ENCODE data around the gene ALK.

The ALK gene

DNA sequence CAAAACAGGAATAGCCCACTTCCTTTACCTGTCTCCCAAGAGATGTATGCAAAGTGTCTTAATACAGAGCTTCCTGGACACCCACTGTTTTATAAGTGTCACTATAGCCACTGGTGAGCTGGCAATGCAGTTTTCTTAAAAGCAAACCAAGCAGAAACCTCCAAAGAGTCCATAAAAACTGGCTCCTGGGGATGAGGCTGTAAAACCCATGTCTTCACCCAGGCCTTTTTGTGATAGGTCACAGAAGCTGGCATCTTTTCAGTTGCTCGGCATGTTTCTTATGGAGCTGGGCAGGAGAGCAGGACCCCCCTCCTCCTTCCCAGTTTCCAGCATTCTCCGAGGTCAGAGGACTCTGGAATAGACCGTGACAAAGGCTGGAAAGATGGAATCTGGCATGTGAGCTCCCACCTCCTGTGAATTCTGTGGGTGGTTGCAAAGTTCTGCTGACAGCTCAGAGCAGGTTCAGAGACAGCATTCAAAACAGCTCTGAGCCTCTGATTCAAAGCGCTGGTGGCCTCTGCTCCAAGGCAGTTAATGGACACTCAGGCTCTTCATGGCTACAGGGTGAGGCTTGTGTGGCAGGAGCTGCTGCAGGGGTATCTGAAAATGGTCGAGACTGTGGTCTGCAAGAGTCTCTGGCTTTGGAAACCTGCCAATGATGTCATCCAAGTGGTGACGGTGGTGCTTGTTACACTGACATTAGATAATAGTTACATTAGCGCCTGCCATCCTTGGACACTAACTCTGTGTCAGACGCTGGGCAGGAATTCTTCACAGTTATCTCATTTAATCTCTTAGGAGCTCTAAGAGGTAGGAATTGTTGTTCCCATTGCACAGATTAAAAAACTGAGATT, 522.8 kb downstream of the ALK start:
- DNase-seq (ENCODE audit: low read depth) = no peak

DNA sequence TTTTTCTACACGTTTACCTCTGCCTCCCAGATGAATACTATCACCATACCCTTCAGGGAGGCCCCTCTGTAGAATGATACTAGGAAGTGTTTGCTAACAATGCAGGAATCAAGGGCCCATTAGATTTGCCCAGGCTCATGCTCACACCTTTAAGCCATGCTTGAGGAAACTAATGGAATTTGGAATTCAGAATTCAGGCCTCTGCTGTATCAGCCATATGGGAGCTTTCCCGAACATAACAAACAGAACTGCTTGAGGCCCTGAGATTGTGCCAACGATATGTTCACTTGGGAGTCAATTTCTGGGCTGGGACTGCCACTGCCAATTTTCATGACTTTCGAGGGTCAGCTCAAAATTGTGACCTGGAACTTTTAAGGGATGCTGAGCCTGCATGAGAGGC, 523.7 kb downstream of the ALK start:
- no peak for DNase-seq (ENCODE audit: low read depth)

DNA sequence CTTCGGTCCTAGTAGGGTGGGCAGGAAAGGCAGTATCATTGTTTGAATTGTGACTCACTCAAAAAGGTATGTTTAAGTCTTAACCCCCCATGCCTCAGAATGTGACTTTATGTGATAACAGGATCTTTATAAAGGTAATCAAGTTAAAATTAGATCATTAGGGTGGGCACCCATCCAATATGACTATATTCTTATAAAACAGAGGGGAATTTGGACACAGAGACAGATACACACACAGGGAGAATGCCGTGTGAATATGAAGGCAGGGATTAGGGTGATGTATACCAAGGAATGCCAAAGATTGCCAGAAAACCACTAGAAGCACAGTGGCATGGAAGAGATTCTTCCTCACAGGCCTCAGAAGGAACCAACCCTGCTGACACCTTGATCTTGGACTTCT, 524.3 kb downstream of the ALK start:
- no peak for DNase-seq (ENCODE audit: low read depth)

DNA sequence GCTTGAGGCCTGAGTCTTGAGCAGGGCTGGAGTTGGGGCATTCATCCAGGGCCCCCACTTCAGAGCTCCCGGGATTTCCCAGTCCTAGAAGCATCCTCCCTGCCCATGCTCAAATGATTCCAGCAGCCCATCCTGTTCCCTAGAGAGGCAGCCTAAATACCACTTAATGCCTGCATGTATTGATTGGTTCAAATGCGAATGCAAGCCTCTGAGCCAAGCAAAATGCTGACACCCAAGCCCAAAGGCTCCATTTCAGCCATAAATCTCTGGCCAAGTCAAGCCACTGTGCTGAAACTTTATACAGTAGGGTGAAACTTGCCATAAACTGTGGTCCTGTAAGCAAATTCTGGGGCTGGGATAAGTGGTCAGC, 526.4 kb downstream of the ALK start:
- no peak for DNase-seq (ENCODE audit: low read depth)

DNA sequence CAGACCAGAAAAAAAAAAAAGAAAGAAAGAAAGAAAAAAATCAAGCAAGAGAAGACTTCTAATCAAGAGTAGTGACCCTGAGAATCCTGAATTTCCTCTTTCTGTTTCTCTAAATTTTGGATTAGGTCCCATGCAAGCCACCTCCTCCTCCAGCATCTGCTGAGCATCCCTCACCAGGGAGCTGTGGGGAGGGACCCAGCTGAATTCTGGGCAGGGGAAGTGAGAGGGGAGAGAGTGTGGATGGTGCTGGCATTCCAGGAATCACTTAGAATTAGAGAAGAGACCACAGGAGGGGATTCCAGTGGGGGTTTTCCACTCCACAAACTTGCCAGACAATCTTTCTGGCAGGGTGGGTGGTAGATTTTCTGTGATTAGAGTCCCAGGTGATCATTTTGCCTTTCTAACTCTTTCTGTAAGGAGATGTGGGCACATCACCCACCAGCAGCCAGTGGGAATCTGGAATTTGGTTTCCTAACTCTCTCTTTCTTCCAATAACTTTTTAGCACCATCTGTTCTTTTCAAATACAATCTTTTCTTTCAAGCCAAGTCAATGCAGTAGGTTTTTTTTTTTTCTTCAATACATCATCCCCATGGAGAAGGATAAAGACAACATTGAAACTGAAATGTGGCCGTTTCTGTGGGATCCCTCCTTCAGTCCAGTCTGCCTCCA, 526.9 kb downstream of the ALK start:
- DNase-seq (ENCODE audit: low read depth) = no peak

DNA sequence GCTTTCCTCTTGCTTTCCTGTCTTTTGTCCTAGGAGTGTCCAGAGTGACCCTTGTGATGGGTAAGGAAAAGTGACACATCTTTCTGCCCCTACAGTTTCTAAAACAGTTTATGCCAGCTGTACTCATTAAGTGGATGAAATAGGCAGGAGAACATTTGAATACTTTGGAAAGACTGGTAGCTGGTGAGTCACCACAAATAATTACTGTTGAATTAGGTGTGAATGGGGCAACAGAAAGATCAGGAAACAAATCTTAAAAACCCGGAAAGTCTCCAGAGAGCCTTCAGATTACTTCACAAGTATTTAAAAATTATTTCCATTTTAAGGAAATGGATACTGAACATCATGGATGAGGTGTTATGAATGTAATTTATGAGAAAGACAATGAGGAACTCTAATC, 527.7 kb downstream of the ALK start:
- no peak for DNase-seq (ENCODE audit: low read depth)

DNA sequence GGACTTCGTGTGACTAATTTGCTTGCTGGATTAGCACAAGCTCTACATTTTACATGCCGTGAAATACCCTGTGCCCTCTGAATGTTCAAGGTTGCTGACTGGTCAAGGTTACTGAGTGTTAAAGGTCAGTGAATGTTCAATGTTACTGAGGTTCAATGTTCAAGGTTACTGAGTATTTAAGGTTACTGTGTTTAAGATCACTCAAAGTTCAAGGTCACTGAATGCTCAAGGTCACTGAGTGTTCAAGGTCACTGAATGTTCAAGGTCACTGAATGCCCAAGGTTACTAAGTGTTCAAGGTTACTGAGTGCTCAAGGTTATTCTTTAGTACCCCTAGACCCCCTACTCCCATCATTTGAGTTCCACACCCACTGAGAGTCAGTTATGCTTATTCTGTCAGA, 528.6 kb downstream of the ALK start:
- DNase-seq (ENCODE audit: low read depth) = no peak

DNA sequence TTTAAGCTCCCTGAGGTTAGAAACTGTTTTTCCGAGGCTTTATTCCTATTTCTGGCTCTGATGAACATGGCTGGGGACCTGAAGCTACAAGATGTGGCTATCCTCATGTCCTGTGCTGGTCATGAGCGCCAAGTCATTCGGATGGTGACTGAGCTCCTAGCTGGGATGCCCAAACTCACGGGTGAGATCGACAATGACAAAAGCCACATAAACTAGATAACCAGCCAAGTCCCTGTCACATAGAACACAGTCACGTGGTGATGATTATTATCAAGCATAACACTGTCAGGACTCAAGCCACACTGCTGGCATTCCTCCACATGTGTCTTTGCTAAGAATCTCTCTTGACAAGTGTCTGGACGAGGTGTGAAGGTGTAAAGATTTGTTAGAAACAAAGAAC, 531.2 kb downstream of the ALK start:
- DNase-seq (ENCODE audit: low read depth) = no peak

DNA sequence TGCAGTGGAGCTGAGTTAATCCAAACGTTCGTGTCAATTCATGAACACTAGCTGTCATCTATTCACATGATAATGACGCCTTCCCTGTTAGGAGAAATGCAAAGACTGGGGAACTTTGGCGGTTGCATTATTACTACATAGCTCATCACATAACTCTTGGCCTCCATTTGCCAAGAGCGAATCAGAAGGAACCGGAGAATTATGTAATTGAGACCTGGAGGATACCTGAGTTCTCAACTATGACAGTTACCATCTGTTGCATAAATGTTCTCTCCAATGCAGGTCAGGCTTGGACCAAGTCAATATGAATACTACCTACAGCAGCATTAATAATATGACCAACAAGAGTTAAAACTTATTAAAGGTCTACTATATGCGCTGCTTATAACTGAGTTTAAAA, 531.7 kb downstream of the ALK start:
- DNase-seq (ENCODE audit: low read depth) = no peak

DNA sequence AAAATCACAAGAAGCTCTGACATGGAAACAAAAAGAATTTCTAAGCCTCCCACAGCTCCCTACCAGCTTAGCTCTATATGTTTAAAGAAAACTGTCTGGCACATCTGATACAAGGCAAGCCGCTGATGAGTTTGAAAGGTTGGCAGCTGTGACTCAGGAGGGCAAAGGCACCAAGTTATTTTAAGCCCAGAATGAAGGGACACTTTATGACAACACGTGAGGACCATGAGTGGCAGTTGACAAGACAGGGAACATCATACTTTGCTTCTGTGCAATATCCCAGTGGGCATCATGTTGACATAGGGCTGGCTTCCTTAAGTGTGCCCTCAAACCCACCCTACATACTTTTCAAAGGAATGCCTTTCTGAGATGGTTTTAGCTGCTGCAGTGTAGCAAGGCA, 533.3 kb downstream of the ALK start:
- DNase-seq (ENCODE audit: low read depth) = no peak

DNA sequence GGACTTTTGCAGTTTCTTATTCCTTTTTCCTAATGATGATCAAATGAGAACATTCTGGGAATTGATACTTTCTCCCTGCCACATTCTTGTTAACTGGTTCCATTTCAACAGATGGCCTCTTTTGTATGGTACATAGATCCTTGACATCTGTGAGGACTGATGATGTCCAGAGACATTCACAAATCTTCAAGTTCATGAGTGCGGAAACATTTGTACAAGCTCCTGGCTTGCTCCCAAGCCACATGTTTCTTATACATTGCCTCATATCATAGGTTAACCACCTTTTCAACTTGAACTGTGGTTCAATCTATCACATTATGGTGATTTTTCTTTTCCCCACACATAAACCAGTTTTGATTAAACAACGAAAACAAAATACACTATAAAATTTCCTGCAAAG, 538.9 kb downstream of the ALK start:
- DNase-seq (ENCODE audit: low read depth) = no peak

DNA sequence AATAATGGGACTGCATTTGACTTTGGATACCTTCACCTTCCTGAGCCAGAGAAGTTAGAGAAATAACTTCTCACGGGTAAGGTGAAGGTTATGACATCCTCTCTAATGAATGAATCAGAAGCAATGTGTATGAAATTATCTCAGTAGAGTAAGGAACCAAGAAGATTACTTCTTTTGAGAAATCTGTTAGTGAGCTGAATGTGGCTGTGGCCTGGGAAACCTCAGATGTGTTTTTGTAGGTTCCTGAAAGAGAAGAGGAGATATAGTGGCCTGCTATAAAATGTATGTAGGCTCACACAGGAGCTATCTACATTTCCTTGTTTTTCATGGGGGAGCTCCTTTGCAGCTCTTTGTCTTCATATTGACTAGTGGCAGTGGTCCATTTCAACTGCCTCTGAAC, 543.6 kb downstream of the ALK start:
- no peak for DNase-seq (ENCODE audit: low read depth)

DNA sequence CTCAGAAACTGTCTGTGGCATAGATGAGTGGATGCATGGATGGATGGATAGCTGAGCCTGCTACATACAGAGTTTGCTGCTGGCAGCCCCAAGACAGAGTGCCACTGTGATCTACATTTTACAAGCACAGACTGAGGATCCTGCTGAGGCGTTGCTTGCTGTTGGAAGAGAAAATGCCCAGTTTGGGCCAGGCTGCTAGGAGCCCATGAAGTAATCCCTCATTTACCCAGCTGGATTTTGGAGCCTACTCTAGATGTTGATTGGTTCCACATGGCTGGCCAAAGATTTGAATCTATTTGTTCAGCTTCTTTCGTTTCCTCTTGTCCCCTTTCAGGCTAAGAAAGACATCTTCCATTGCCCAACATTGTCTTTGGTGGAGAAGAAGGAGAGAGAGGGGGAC, 544.8 kb downstream of the ALK start:
- DNase-seq (ENCODE audit: low read depth) = no peak

DNA sequence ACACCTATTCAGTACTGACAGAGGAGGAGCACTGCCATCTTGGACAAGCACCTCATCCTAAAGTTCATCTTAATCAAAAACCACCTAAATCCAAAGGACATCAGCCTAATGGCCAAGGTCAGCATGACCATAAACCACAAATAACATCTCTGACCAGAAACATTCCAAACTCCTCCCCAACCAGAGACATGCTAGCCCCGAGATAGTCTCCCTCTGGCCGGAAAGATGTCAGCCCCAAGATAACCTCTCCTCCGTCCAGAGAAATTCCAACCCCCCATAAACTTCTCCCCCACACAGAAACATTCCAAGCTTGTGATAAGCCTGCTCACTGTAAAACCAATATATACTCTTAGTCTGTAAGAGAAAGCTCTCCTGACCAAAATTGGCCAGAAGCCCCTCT, 545.5 kb downstream of the ALK start:
- DNase-seq (ENCODE audit: low read depth) = no peak

DNA sequence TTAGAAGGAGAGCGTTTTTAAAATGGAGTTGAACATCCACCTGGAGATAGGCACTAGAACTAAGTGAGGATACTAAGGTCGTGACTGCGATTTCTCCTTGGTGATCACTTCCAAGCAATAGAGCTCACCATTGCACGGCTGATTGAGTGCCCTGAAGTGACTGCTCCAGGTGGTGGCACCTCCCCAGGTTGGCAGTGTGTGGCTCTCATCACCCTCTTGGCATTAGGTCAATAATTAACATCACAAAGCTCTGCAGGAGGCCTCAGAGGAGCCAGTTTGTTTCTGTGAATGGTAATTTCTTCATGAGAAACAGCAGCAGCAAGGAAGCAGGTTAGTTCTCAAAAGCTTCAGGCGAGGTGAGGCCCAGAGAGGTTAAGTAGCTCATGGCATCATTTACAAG, 546.6 kb downstream of the ALK start:
- no peak for DNase-seq (ENCODE audit: low read depth)

DNA sequence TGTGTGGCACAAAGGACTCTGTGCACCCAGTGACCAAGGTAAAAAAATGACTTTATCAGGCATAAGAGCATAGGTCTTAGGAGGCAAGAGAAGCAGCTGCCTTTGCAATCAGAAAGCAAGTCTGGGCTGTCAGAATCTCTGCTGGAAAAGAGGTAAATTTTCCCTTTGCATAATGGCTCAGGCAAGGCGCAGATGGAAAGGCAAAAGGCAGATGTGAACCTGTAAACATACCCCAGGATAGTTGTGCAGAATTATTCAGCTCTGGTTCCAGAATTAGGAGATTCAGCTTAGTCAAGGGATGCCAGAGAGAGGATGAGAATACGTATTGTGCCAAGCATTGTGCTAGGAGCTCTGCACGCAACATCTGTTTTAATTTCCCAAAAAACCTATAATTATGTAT, 547.5 kb downstream of the ALK start:
- no peak for DNase-seq (ENCODE audit: low read depth)

DNA sequence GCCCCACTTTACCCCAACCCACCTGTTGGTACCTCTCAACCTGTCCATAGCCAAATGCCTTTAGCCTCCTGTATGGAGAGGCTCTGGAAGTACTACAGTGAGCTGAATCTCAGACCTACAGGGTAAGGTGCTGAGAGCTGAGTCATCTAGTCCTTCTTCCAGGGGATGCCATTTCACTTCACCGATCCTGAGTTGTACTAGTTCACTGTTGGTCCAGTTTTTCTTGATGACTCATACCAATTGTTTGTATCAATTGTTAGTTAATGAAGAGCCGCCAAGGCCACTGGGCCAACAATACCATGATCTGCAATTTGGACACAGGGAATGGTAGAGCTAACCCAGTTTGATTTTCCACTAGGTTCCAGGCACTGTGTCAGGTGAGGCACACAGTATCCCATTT, 549.2 kb downstream of the ALK start:
- DNase-seq (ENCODE audit: low read depth) = no peak

DNA sequence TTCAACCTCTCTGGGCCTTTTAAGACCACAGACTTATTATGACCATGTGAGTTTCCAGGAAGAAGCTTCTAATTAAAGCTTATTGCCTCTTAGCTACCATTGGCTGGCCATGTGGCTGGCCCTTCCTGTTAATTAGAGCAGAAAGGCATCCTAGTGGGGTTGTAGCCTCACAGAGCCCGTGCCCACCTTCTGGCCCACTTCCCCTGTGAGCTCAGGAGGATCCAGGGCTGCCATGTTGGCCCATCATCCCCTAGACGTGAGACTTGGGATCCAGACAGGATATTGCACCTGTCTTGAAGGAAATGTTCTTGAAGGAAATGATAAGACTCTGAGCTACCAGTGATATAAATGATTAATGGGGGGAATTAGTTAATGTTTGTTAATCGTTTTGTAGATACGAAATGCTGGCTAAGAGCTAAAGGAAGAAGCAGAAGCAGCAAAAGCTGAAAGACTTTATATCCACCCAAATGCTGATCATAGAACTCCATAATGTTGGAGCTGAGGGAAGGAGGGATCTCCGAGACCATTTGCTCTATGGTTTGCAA, 550.7 kb downstream of the ALK start:
- no peak for DNase-seq (ENCODE audit: low read depth)

DNA sequence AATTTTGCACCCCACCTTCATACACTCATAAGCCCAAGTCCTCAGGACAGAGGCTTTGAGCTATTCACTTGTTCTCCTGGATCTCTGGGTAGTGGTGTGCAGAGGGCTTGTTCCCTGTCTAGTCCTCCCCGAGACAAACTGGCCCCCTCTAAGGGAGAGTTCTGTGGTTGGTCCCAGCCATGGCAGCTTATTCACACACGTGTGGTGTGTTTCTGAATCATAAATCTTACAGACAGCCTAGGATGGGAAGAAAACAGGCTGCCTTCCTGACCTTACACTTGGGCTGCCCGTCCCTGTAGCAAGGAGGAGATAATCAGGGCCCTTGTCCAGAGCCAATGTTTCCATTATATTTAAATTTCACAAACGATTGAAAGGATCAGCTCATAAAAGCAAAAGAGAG, 551.2 kb downstream of the ALK start:
- no peak for DNase-seq (ENCODE audit: low read depth)

DNA sequence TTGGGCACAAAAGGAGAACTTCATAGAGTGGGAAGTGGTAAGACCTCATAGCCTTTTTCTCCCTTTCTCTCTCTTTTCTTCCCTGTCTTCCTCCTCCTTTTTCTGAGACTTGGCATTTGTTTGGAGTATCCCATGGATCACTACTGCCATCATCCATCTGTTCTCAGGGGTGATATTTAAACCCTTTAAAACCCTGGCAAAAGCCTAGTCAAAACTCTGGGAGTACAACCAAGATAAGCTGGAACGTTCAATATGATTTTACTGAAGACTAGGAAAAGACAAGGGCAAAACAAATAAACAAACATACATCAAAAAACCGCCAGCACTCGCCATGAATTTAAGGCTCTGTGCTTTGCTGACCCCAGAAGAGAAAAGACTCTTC, 552.7 kb downstream of the ALK start:
- no peak for DNase-seq (ENCODE audit: low read depth)

DNA sequence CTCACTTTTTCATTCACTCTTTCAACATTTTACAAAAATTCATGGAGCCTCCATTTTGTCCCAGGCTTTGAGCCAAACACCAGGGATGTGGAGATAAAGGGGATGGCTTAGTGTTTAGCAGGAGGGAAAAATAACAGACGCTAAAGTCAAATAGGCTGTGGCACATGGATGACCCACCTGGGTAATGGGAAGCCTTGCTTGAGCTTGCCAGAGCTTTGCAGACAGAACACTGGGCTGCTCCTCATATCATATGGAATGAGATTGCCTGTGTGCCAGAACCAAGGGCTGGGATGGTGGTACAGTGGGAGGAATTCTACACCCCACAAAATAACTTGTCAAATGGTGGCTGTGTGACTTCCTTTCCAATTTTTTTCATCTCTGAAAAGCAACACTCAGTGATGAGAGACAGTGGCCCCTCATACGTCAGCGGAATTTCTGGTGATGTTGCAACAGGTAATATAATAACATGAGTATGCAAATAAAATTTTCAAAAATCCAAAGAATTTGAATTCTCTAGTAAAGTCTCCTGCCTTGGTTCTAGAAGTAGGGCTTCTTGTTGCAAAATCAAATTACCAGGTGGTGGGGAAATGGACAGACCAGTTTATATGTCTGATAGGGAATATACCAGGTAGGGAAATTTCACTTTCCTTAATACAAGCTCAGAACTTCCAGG, 553.3 kb downstream of the ALK start:
- DNase-seq (ENCODE audit: low read depth) = peak; percentile 64

DNA sequence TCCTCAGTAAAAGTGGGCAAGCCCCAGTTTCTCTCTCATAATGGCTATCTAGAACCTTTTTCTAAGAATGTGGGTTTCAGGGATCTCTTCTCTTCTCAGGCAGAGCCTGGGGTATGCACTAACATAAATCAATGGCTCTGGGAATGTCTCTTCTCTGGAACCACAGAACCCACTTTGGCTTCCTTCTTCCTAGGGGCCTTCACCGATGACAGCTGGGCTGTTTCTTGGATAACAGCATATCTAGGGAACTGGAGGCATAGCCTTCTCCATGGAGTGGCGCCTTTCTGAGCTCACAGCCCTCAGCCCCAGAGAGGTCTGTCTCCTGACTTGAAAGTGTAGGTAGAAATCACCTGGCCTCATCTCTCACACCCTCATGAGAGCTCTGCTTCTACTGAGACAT, 558.3 kb downstream of the ALK start:
- DNase-seq (ENCODE audit: low read depth) = no peak

DNA sequence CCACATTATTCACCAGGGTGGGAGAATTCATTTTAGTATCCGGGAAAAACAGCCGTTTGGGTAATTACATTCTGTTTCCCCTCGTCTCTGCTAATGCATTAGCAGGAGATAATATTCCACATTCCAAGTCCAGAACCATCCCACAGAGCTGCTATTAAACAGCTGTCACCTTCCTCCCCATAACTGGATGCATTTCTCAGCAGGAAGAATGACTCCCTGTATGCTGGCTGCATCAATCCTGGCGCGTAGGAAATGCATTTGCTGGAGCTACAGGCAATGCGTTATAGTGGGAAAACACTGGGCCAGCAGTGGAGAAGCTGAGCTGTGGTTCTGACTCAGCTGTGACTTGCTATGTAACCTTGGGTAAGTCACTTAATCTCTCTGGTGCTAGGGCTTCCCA, 560.2 kb downstream of the ALK start:
- DNase-seq (ENCODE audit: low read depth) = no peak
